ENCODE results near the gene MARCHF9. TPM values are rescaled to one million over a fixed set of nuclear protein-coding genes. Genes with fewer than 3 reads are reported as not detected.
"Not testable (repeated sequence)": the region's sequence is repeated elsewhere in the genome, so short reads cannot be mapped to it uniquely, and the experiment has no call there.

Gene MARCHF9
- total RNA-seq, 1 experiment from 2014 or later = 42.4 TPM

- DNase-seq = peak; percentile 70
- peak within 1 kb of the TSS; percentile 93 for H3K27ac Mint-ChIP-seq (ENCODE audit: unreplicated experiment)
- BruUV-seq (replicated peaks) = no TSS peak
These were observed 17.8 kb downstream of the MARCHF9 start, which contains the start of gene EEF1AKMT3 for GRCh38 chr12:57772429-57773322. TSS of gene EEF1AKMT3 (plus strand) at chr12:57772614. CDS start at chr12:57772725, 111 bp downstream.

GRCh38 chr12:57774634-57775033, 19.7 kb downstream of the MARCHF9 start:
- H3K27me3 Mint-ChIP-seq (ENCODE audit: unreplicated experiment); H3K27ac Mint-ChIP-seq (ENCODE audit: unreplicated experiment); BruUV-seq (replicated peaks); CTCF ChIA-PET; intact Hi-C loops (cut with micrococcal nuclease; ENCODE audit: unreplicated experiment); H3K4me3 Mint-ChIP-seq (ENCODE audit: low read depth, unreplicated experiment); DNase-seq; H3K4me1 Mint-ChIP-seq (ENCODE audit: low read depth, unreplicated experiment); H3K9me3 Mint-ChIP-seq (ENCODE audit: low read depth, unreplicated experiment): not testable (repeated sequence)
- H3K36me3 Mint-ChIP-seq (ENCODE audit: insufficient read depth, unreplicated experiment) = peaks cover 46% of the 10 kb centered on the region

More at GRCh38 chr12:57772429-57773322, 17.8 kb downstream of the MARCHF9 start, which contains the start of gene EEF1AKMT3:
- TF ChIP-seq CTCF (IDR thresholded peaks at IDR 0.05; ENCODE audit: unreplicated experiment) = no peak
- intact Hi-C loops (cut with micrococcal nuclease; ENCODE audit: unreplicated experiment) = no loop called here
- Mint-ChIP-seq H3K4me3 (ENCODE audit: low read depth, unreplicated experiment) (peak within 1 kb of the TSS; percentile 84), H3K27me3 (ENCODE audit: unreplicated experiment) (no peaks in the 10 kb centered on the region), H3K9me3 (ENCODE audit: low read depth, unreplicated experiment) (no peaks in the 10 kb centered on the region), H3K4me1 (ENCODE audit: low read depth, unreplicated experiment) (peaks cover 8% of the 10 kb centered on the region), H3K36me3 (ENCODE audit: insufficient read depth, unreplicated experiment) (peaks cover 40% of the 10 kb centered on the region)
- CTCF ChIA-PET = interaction anchor here (0.8 to 1.0 kb wide), 3 partner anchors 10 to 16 kb away, joined by 3 to 6 read pairs (median 3); partner anchors contain the start of gene TSFM

- CTCF ChIA-PET = interaction anchor here (0.7 kb wide), 1 partner anchor 36 kb away, joined by 3 read pairs; no protein-coding TSS in a partner anchor
- H3K4me1 Mint-ChIP-seq (ENCODE audit: low read depth, unreplicated experiment) = peaks cover 8% of the 10 kb centered on the region
- no peaks in the 10 kb centered on the region for H3K27me3 Mint-ChIP-seq (ENCODE audit: unreplicated experiment)
- BruUV-seq (replicated peaks) = no TSS peak
- H3K27ac Mint-ChIP-seq (ENCODE audit: unreplicated experiment) = no peak overlapping the region
- H3K9me3 Mint-ChIP-seq (ENCODE audit: low read depth, unreplicated experiment) = no peaks in the 10 kb centered on the region
- no peak overlapping the region for H3K4me3 Mint-ChIP-seq (ENCODE audit: low read depth, unreplicated experiment)
- DNase-seq = no peak
- TF ChIP-seq CTCF (IDR thresholded peaks at IDR 0.05; ENCODE audit: unreplicated experiment) = no peak
- intact Hi-C loops (cut with micrococcal nuclease; ENCODE audit: unreplicated experiment) = no loop called here
- peaks cover 46% of the 10 kb centered on the region for H3K36me3 Mint-ChIP-seq (ENCODE audit: insufficient read depth, unreplicated experiment)
These were observed 20.1 kb downstream of the MARCHF9 start for GRCh38 chr12:57775044-57775443.

- H3K36me3 Mint-ChIP-seq (ENCODE audit: insufficient read depth, unreplicated experiment) = peaks cover 45% of the 10 kb centered on the region
- no peaks in the 10 kb centered on the region for H3K9me3 Mint-ChIP-seq (ENCODE audit: low read depth, unreplicated experiment)
- DNase-seq = no peak
- H3K27me3 Mint-ChIP-seq (ENCODE audit: unreplicated experiment) = no peaks in the 10 kb centered on the region
- H3K4me1 Mint-ChIP-seq (ENCODE audit: low read depth, unreplicated experiment) = peaks cover 7% of the 10 kb centered on the region
- no peak for TF ChIP-seq CTCF (IDR thresholded peaks at IDR 0.05; ENCODE audit: unreplicated experiment)
- no TSS peak for BruUV-seq (replicated peaks)
- no peak overlapping the region for H3K27ac Mint-ChIP-seq (ENCODE audit: unreplicated experiment)
- no peak overlapping the region for H3K4me3 Mint-ChIP-seq (ENCODE audit: low read depth, unreplicated experiment)
- CTCF ChIA-PET = interaction anchor here (0.7 kb wide), 1 partner anchor 35 kb away, joined by 3 read pairs; no protein-coding TSS in a partner anchor
- intact Hi-C loops (cut with micrococcal nuclease; ENCODE audit: unreplicated experiment) = no loop called here
These were observed 20.8 kb downstream of the MARCHF9 start for GRCh38 chr12:57775563-57776246.

Measured in Calu3 (cell line).